HG03521 (cell line): ENCODE results near the gene FAM161A.

ENCODE experiments used
- ATAC-seq: cut with Tn5 transposase; IDR thresholded peaks from one replicate; pipeline ENCODE4 v1.9.1; 2021; ENCODE audit warnings: mild to moderate bottlenecking, moderate library complexity; ENCODE audit not compliant: unreplicated experiment

The FAM161A gene

DNA sequence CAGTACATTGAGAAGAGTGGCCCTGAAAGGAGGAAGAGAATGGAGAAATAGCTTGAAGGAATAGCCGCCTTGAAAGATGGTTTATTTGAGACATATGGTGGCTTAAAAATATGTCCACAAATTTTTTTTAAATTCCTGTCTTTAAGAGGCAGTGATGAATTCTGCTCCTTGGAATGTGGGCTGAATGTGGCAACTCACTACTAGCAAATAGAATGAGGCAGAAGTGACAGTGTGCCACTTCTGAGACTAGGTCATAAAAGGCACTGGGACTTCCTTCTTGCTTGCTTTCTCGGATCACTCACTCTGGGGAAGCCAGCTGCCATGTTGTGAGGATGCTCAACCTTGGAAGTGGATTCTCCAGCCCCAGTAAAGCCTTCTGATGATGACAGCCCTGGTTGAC, 67.0 kb downstream of the FAM161A start:
- no peak for ATAC-seq

- no peak for ATAC-seq
Measured at GRCh38 chr2:61785583-61785982, 68.3 kb downstream of the FAM161A start.

DNA sequence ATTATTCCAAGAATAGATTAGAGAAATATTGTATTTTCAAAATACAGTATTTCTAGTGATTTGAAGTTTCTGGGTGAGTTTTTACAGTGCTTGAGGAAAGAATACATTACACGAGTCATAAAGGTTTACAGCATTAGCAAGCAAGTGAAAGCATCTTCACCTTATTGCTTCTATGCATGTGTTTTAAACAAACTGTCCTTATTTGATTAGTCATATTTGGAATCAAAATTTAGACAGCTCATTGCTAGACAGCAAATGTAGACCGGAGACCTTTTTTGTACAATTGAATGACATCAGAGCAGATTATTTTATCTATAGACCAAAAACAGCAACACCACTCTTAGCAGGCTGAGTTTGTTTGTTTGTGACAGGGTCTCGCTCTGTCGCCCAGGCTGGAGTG, 69.2 kb downstream of the FAM161A start:
- no peak for ATAC-seq

GRCh38 chr2:61775956-61776570, 77.8 kb downstream of the FAM161A start:
- peak; percentile 84 for ATAC-seq
